GM19463 (cell line): ENCODE data around the gene RASSF8.

Source experiments
- ATAC-seq: cut with Tn5 transposase; IDR thresholded peaks from one replicate; pipeline ENCODE4 v1.9.1; 2021; ENCODE audit warnings: mild to moderate bottlenecking, moderate library complexity; ENCODE audit not compliant: unreplicated experiment

The RASSF8 gene

GRCh38 chr12:25960961-25961360 is 2.5 kb downstream of the RASSF8 start:
- no peak for ATAC-seq

- ATAC-seq = no peak
Observed at GRCh38 chr12:25962932-25963525, 4.5 kb downstream of the RASSF8 start.

- ATAC-seq = no peak
Observed at GRCh38 chr12:25965682-25966081, 7.2 kb downstream of the RASSF8 start.

GRCh38 chr12:25970082-25970481 is 11.6 kb downstream of the RASSF8 start:
- no peak for ATAC-seq

- no peak for ATAC-seq
Observed at GRCh38 chr12:25970916-25971653, 12.6 kb downstream of the RASSF8 start.

- no peak for ATAC-seq
Observed at GRCh38 chr12:25971654-25972041, 13.2 kb downstream of the RASSF8 start.

GRCh38 chr12:25972783-25973182 is 14.3 kb downstream of the RASSF8 start:
- no peak for ATAC-seq

GRCh38 chr12:25975179-25975578 is 16.7 kb downstream of the RASSF8 start:
- ATAC-seq = no peak

- no peak for ATAC-seq
Observed at GRCh38 chr12:25975682-25976081, 17.2 kb downstream of the RASSF8 start.

- ATAC-seq = no peak
Observed at GRCh38 chr12:25976289-25976688, 17.8 kb downstream of the RASSF8 start.

- ATAC-seq = no peak
Observed at GRCh38 chr12:25977047-25977446, 18.6 kb downstream of the RASSF8 start.

GRCh38 chr12:25979059-25979458 is 20.6 kb downstream of the RASSF8 start:
- ATAC-seq = no peak

GRCh38 chr12:25979563-25979962 is 21.1 kb downstream of the RASSF8 start:
- no peak for ATAC-seq

- ATAC-seq = no peak
Observed at GRCh38 chr12:25980035-25980434, 21.6 kb downstream of the RASSF8 start.

GRCh38 chr12:25981597-25981996 is 23.1 kb downstream of the RASSF8 start:
- ATAC-seq = no peak

- no peak for ATAC-seq
Observed at GRCh38 chr12:25982416-25982815, 23.9 kb downstream of the RASSF8 start.

GRCh38 chr12:25983625-25984024 is 25.1 kb downstream of the RASSF8 start:
- ATAC-seq = no peak

- ATAC-seq = no peak
Observed at GRCh38 chr12:25984759-25985158, 26.3 kb downstream of the RASSF8 start.

- ATAC-seq = no peak
Observed at GRCh38 chr12:25985316-25986175, 27.1 kb downstream of the RASSF8 start.

GRCh38 chr12:25986180-25986579 is 27.7 kb downstream of the RASSF8 start:
- ATAC-seq = no peak

GRCh38 chr12:25988505-25988904 is 30.0 kb downstream of the RASSF8 start:
- no peak for ATAC-seq

- no peak for ATAC-seq
Observed at GRCh38 chr12:25990495-25990894, 32.0 kb downstream of the RASSF8 start.
